ENCODE measurements around the gene MTHFR. TPM values are rescaled to one million over a fixed set of nuclear protein-coding genes. Genes with fewer than 3 reads are reported as not detected.

The MTHFR gene
- polyA plus RNA-seq, 4 donors: 17.1 to 18.9 (median 18.4) TPM

DNA sequence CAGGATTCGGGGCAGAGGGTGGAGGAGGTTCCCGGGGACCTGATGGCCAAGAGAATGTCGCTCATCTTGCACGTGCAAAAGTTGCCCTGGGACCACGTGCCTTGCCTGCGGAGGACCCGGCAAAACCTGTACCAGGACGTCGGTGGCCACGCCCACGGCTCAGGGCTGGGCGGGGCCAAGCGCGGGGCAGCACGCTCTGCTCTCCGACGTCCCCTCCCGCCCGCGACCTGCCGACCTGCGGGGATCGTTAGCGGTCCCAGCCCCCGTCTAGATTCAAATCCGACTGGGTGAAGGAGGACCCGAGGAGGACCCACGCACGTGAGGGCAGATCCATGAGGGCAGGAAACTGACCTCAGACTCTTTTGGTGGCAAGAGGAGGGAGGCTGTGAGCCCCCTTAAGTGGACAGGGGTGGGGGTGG, 43.8 kb downstream of the MTHFR start, which contains the start of gene C1orf167:
Gene C1orf167, plus strand, starts transcription at position 206 of the 419 bp plus-strand sequence. CDS start 2,208 bp downstream, outside the sequence.
- DNase-seq (ENCODE audit: low read depth in 4 of 4, low spot score in 3 of 4): no peak

DNA sequence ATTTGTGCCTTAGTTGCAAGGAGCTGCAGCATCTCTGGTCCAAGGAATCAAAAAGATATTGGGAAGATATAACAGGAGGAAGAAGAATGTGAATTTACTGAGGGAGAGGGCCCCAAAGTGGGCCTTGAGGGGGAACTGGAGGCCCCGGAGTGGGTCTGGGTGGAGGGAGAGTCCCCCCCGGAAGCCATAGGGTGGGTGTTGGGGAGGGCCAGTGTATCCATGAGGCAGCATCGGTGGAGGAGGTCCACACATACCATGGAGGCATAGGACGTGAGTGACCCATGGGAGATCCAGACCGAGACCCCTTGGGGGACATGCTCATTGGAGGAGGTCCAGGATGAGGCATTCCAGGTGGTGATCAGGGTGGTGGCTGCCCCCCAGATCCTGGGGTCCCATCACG, 44.5 kb downstream of the MTHFR start:
- no peak for DNase-seq (ENCODE audit: low read depth in 4 of 4, low spot score in 3 of 4)

DNA sequence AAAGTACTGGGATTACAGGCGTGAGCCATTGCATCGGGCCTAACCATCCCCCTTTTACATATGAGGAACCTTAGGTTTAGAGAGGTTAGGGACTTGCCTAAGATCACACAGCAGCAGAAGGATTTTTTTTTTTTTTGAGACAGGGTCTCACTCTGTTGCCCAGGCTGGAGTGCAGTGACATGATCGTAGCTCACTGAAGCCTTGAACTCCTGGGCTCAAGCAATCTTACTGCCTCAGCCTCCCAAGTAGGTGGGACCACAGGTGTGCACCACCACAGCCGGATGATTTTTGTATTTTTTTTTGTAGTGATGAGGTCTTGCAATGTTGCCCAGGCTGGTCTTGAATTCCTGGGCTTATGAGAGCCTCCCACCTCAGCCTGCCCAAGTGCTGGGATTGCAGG, 46.0 kb downstream of the MTHFR start:
- no peak for DNase-seq (ENCODE audit: low read depth in 4 of 4, low spot score in 3 of 4)

DNA sequence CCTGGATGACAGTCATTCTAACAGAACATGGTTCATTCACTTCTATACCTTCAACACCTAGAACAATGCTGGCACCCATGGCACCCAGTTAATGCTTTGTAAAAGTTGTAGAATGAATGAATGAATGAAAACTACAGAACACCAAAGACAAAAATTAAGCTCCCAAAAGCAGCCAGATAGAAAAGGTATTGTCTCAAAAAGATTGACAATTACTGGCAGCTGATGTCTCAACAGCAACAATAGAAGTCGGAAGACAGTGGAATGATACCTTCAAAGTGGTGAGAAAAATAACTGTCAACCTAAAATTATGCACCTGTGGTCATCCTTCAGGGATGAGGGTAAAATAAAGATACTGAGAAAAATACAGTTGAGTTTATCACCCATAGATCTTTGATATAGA, 48.7 kb downstream of the MTHFR start:
- no peak for DNase-seq (ENCODE audit: low read depth in 4 of 4, low spot score in 3 of 4)

DNA sequence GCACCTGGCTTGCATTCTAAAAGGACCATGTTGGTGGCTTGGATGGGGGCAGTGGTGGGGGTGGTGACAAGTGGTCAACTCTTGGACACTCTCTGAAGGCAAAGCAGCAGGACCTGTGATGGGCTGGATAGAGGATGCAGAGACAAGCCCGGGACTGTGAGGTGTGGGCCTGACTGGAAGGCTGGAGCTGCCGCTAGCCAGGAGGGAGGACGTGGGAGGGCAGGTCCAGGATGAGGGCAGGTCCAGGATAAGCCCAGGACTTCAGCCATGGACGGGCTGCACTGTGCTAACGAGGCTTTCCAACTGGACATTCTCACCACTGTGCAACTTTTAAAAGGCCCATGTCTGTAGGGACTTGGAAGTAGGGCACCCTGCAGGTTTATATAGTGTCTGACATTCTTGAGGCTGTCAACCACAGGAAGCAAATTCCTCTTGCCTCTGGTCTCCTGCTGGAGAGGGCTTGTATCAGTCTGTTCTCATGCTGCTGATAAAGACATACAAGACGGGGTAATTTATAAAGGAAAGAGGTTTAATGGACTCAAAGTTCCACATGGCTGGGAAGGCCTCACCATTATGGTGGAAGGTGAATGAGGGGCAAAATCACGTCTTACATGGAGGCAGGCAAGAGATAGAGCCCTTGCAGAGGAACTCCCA, 52.1 kb downstream of the MTHFR start:
- DNase-seq (ENCODE audit: low read depth in 4 of 4, low spot score in 3 of 4): no peak

DNA sequence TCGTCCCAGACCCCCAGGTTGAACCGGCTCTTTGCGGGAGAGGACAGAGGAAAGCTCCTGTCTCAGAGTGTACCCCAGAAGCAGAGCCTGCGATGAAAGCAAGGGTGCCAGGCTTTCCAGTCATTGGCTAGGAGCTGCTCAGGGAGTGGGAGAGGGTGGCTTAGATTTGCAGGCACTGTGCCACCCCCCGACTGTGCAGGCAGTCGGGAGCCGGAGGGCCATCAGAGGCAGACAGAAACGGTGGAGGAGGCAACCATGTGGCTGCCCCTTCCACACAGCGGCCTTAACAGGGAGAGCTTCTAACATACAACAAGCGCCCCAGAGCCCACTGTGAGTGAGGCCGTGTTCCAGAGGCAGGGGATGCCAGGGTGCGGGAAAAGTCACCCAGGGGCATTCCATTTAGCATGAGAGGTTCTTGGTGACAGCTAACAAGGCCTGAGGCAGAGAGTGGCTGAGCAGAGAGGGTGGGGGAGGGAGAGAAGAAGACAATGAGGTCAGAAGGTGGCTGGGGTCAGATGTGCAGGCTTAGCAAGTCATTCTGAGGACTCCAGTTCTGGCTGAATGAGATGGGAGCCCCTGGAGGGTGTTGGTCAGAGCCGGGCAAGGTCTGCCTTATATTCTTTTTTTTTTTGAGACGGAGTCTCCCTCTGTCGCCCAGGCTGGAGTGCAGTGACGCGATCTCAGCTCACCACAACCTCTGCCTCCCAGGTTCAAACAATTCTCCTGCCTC, 53.2 kb downstream of the MTHFR start:
- DNase-seq (ENCODE audit: low read depth in 4 of 4, low spot score in 3 of 4): no peak

DNA sequence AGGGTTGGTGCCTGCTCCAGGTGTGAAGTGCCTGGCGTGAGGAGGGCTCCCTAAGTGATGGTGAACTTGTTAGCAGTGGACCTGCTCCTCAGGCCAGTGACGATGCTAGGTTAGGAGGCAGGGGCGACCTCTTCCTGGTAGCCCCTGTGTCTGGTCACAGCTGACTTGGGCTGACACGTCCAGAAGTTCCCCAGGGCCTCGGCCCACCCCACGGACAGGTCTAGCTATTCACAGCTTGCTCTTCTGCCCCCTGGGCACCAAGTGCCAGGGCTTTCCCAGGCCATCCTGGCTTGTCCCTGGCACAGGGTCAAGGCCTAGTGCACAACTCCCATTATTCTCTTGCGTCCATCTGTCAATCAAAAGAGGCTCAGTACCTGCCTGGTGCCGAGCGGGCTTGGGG, 54.7 kb downstream of the MTHFR start:
- no peak for DNase-seq (ENCODE audit: low read depth in 4 of 4, low spot score in 3 of 4)

DNA sequence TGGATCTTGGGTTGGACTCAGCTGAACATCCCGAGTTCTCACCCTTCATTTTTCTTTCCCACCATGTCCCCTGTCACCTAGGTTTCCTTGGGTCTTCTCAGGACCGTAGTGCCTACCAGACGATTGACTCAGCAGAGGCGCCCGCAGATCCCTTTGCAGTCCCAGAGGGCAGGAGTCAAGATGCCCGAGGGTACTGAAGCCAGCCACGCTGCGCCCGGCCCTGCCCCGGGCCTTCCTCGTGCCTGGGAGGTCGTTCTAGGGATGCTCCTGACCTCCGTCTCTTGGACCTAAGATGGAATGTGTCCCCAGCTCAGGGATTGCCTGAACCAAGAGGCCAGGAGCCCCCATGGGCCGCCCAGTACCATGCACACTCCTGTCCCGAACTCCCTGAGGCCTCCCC, 55.8 kb downstream of the MTHFR start:
- no peak for DNase-seq (ENCODE audit: low read depth in 4 of 4, low spot score in 3 of 4)

DNA sequence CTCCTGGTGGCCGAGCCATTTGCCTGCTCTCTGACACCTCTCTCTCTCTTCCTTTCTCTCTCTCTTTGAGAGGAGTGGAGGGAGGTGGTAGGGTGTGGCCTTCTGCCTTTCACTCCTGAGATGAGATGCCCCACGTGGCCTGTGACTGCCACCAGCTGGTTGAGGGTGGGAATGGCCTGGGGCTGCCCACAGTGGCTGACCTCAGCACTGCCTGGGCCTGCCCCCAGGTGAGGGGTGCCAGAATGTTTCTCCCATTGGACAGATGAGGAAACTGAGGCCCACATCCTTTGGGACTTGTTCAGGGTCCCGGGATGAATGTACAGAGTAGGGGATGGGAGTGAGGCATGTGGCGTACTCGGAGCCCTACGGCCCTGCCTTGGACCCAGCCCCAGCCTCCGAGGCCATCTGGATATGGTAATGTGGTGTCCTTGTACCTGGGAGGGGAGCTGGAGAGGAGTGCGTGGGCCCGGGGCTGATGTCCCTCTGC, 56.5 kb downstream of the MTHFR start:
- no peak for DNase-seq (ENCODE audit: low read depth in 4 of 4, low spot score in 3 of 4)

DNA sequence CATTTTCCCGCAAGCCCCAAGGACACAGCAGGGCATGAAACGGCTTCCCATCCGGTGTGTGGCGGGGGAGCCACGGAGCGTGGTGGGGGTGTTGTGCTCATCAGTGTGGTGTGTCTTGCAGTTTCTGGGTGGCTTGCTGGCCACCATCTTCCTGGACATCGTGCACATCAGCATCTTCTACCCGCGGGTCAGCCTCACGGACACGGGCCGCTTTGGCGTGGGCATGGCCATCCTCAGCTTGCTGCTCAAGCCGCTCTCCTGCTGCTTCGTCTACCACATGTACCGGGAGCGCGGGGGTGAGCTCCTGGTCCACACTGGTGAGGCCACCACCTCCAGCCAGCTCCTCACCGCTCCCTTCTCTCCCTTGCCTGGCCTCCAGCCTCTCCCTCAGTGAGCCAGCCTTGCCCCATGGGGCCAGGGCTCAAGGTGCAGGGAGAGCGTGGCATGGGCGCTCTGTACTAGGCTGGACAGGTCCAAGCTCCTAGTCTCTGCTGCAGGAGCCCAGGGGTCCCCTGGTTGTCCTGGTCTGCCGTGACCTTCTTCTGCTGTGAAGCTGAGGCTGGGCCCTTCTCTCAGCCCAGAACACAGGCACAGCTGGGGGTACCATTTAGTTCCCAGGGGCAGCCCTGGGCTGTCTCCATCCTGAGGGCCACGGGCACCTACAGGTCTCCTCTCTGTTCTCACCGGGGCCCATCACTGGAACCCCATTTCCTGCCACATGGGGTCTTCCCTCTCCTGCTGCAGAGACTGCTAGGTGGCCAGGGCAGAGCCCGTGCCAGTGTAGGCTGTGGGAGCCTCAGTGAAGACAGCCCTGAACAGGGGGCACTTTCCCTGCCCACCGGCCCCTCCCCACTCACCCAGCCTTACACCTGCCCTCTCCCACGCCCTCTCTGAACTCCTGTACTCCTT, 57.2 kb downstream of the MTHFR start:
- no peak for DNase-seq (ENCODE audit: low read depth in 4 of 4, low spot score in 3 of 4)

DNA sequence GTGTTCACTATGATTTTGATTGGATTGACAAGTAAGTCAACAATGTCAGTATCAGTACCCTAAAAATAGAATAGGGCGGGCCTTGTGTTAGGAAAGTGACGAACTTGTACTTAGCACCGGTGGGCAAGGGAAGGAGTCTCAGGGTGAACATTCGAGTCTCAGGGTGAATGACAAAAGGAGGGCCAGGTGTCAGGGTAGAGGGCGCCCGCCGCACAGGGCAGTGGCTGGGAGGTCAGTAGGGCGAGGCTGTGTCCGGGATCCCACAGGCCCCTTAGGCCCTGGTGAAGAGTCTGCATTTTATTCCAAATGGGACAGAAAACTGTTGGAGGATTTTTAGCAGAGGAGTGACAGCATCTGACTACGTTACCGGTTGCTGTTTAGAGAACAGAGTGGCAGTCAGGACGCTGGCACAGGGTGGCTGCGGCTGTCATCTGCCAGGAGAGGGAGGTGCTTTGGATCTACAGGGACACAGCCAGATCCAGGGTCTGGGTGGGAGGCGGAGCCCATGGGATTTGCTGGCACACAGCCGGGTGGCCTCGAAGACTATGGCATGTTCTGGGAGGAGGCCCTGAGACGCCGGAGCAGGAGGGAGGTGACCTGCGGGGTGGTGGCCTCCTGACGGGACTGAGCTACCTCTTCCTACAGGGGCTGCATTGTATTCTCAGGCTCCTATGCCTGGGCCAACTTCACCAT, 58.8 kb downstream of the MTHFR start:
- no peak for DNase-seq (ENCODE audit: low read depth in 4 of 4, low spot score in 3 of 4)

DNA sequence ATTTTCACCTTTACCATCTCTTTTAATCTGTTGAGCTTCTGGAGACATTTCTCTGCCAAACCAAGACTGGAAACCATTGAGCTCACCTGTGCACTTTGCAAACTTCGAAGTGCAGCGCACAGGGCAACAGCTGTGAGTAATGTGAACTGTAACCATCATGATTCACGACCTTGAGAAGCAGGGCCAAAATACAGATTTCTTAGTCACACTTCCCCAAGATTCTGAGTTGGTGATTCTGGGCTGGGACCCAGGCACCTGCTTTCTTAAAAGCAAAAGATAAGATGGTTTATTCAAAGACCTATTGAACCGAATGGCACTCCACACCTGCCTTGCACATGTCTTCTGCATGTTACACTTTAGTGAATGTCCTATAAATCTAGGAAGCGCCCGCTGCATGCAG, 59.7 kb downstream of the MTHFR start:
- DNase-seq (ENCODE audit: low read depth in 4 of 4, low spot score in 3 of 4): no peak

DNA sequence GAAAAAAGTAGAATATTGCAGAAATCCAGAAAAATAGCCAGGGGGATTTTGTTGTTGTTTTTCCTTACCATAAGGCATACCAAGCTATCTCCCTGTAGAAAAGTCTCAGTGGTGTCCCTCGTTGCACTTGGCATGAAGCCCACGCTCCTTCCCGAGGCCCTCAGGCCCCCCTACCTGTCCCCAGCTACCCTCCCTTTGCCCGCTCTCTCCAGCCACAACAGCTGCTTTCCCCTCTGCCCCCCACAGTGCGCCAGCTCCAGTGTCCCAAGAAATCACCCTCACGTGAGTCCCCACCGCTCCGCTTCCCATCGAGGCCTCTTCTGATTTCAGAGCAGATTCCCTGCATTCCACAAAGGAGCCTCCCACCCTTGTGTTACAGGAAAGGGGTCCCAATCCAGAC, 61.5 kb downstream of the MTHFR start:
- DNase-seq (ENCODE audit: low read depth in 4 of 4, low spot score in 3 of 4): no peak

DNA sequence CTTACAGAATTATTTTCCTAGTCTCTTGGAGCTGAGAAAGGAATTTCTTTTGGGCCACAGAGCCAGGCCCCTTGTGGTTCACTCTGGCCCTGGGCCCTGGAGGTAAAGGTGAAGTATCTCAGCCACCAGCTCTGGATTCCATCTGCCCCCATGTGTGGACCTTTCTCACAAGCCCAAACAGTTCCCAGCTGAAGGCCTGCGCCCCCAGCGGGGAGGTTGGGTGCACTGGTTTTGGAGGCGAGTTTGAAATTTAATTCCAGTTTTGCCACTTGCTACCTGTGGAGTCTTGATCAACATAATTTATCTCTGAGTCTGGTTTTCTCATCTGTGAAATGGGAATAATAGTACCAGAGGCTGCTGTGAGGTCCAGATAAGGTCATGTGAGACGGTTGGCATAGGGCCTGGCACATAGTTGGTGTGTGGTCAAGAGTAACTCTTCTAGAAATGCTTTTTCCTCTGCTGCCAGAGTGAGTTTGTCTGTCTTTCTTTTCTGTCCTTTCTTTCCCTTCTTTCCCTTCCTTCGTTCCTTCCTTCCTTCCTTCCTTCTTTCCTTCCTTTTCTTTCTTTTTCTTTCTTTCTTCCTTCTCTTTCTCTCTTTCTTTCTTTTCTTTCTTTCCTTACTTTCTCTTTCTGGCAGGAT, 63.7 kb downstream of the MTHFR start:
- no peak for DNase-seq (ENCODE audit: low read depth in 4 of 4, low spot score in 3 of 4)

DNA sequence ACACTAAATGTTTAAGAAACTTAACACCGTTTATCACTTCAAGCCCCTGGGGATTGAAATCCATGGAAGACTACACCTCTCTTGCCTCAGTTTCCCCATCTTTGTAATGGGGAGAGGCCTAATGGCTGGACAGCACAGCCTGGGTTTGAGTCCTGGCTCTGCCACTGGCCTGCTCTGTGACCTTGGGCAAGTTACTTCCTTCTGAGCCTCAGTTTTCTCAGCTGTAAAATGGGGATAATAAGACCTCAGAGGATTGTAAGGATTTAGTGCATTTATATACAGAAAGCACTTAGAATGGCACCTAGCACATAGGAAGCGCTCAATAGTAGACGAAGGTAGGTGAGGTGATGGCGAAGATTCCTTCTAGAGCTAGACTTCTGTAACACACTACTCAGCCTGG, 64.3 kb downstream of the MTHFR start:
- DNase-seq (ENCODE audit: low read depth in 4 of 4, low spot score in 3 of 4): no peak

DNA sequence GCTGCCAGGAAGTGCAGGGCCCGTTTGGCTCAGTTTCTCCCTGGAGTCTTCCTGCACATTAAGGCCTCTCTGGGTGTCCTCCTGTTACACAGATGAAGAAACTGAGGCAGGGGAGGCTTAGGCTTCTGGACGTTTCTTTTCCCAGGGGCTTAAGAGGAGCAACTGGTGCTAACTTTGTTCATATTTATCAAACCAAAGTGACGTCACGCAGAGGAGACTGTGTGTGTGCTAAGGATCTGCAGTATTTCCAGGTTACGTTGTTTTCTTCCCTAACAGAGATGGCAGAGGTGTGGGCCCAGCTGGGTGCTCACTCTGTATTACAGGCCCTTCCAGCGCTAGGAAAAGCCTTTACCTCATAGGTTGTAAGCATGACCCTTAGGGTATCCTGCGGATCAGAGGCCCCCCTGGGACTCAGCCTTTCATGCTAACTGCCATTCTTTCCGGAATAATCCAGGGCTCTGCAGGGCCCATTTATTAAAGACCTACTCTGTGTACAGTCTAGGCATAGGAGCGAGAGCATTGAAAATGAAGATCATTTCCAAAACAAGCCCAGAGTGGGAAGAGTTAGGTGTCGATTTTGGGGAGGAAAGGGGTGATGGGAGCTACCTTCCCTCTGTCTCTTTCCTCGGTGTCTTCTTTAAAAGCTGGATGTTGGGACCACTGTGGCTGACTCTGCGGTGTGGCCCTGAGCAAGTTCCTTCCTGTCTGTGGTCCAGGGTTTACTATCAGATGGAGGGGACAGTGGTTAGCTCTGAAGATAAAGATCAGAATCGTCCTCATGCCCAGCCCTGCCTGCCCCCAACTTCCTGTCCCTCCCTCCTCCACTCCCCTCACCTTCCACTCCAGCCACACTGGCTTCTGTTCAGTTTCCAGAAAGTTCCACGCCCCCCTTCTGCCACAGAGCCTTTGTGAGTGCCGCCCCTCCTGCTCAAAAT, 65.2 kb downstream of the MTHFR start:
- no peak for DNase-seq (ENCODE audit: low read depth in 4 of 4, low spot score in 3 of 4)

DNA sequence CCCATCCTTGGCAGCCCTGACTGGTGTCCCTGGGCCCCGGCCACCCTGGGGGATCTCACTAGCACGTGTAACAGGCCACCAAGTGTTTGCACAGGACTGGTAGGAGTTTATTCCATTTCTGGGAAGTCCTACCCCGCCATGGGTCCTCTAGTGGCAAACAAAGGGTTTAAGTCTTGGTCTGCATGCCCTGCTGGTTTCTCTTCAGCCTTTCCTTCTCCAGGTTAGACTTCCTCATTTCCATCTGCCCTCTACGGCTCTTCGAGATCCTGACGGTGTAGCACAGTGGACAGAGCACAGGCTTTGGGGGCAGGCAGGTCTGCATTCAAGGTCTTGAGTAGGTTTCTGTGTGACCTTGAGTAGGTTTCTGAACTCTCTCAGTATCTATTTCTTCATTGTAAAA, 67.0 kb downstream of the MTHFR start:
- DNase-seq (ENCODE audit: low read depth in 4 of 4, low spot score in 3 of 4): no peak

DNA sequence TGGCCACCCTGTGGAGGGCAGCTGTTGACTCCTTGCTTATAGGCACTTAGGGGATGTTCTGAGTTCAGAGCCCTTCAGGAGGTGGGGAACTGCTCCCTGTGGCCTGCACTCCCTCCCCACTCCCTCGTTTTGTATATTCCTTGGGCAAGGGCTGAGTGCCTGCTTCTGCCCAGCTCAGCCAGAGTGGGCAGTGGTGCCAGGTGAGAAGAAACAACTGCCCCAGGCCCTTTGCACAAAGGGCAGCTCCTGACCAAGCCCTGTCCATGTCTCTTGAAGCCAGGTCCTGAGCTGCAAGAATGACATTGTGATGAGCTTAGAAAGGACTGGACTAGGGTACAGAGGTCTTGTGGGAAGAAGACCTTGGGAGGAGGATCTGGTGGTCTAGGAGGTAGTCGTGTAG, 67.7 kb downstream of the MTHFR start:
- no peak for DNase-seq (ENCODE audit: low read depth in 4 of 4, low spot score in 3 of 4)

Measured in right renal pelvis (tissue), 4 donors.